HepG2 (cell line): ENCODE data around the gene TEAD1. TPM values are rescaled to one million over a fixed set of nuclear protein-coding genes. Genes with fewer than 3 reads are reported as not detected.

Source experiments
- ATAC-seq: fragments of 200-7000 bp; cut with Tn5 transposase; 3 replicates; pipeline ENCODE4 v1.9.1; 2020; ENCODE audit warnings: mild to moderate bottlenecking, moderate library complexity
- BruUV-seq: library from RNA; stranded (reverse); fragments of 400-500 nt; replicated peaks from 2 replicates; lab custom pipeline; 2021; lab: Mats Ljungman, UMichigan
- CTCF ChIA-PET: fragments of 300-600 bp; formaldehyde crosslinking; extraction: SDS; loops from one replicate; lab custom pipeline; 2021; ENCODE audit warnings: low total read pairs, inconsistent platforms, low intra/inter-chr PET ratio; lab: Yijun Ruan, JAX
- POLR2A ChIA-PET: fragments of 350-600 bp; sonication (Branson Sonifier 250); formaldehyde crosslinking; loops from one replicate; lab custom pipeline; 2020; ENCODE audit warnings: antibody characterized with exemption, inconsistent platforms; lab: Yijun Ruan, JAX
- DNase-seq: peaks from one replicate; pipeline ENCODE4 v3.0.0-alpha.2; 2015; ENCODE audit warnings: low spot score
- FAIRE-seq: peaks from 3 replicates; lab custom pipeline; 2011; peaks lifted over from hg19 to GRCh38; lab: Jason Lieb, UNC
- H2AFZ ChIP-seq: one replicate; pipeline ENCODE4 v1.6.1; 2011; ENCODE audit warnings: low read length, inconsistent platforms
- H3K27ac ChIP-seq: fragments of 300-600 bp; 3 replicates; pipeline ENCODE4 v1.8.0; 2011; ENCODE audit warnings: mixed run types, mild to moderate bottlenecking, mixed read lengths, low read length, inconsistent platforms; ENCODE audit not compliant: insufficient read depth; ENCODE audit errors: extremely low read length
- H3K27me3 ChIP-seq, 2 experiments: fragments of 200-600 bp in 1 of 2; 2 replicates in 1 of 2; 3 replicates in 1 of 2; pipeline versions ENCODE4 v1.6.0 to v1.8.0; 2011; ENCODE audit warnings: low read length in 2 of 2, mild to moderate bottlenecking in 2 of 2, moderate library complexity in 2 of 2, inconsistent platforms in 1 of 2; ENCODE audit not compliant: insufficient read depth in 2 of 2, control insufficient read depth in 1 of 2
- H3K36me3 ChIP-seq, 2 experiments: fragments of 200-600 bp in 1 of 2; replicated peaks in 1 of 2; 2 replicates in 1 of 2; 3 replicates in 1 of 2; pipeline versions ENCODE4 v1.5.1 to v1.8.0; 2011; ENCODE audit warnings: low read length in 2 of 2, inconsistent platforms in 1 of 2; ENCODE audit not compliant: insufficient read depth in 2 of 2, control insufficient read depth in 1 of 2
- H3K4me1 ChIP-seq: 2 replicates; pipeline ENCODE4 v1.5.1; 2012; ENCODE audit warnings: low read length, inconsistent platforms; ENCODE audit not compliant: insufficient read depth
- H3K4me2 ChIP-seq: 2 replicates; pipeline ENCODE4 v1.6.0; 2011; ENCODE audit warnings: low read depth, low read length, inconsistent platforms
- H3K4me3 ChIP-seq, 3 experiments: fragments of 200-600 bp in 1 of 3; sonication (generic), shearing (Covaris generic) in 1 of 3; replicated peaks in 1 of 3; 2 replicates each; pipeline ENCODE4 v1.5.1; 2011 to 2016; ENCODE audit warnings: low read length in 3 of 3, inconsistent platforms in 2 of 3, low read depth in 2 of 3, mild to moderate bottlenecking in 2 of 3, control low read depth in 1 of 3, mixed read lengths in 1 of 3; ENCODE audit not compliant: insufficient read depth in 1 of 3
- H3K79me2 ChIP-seq: one replicate; pipeline ENCODE4 v1.6.1; 2011; ENCODE audit warnings: low read length, inconsistent platforms; ENCODE audit not compliant: insufficient read depth
- H3K9ac ChIP-seq: 2 replicates; pipeline ENCODE4 v1.6.0; 2011; ENCODE audit warnings: mild to moderate bottlenecking, low read depth, low read length, inconsistent platforms; ENCODE audit not compliant: insufficient read depth
- H3K9me3 ChIP-seq: 2 replicates; pipeline ENCODE4 v1.5.1; 2012; ENCODE audit warnings: mild to moderate bottlenecking, low read length
- H4K20me1 ChIP-seq: 2 replicates; pipeline ENCODE4 v1.6.0; 2011; ENCODE audit warnings: inconsistent platforms, mild to moderate bottlenecking, low read length, moderate library complexity; ENCODE audit not compliant: insufficient read depth
- MAFF ChIP-seq: IDR thresholded peaks from 2 replicates; pipeline ENCODE4 v1.6.1; 2011; ENCODE audit warnings: low read depth, low read length, improper control_type of control experiment
- MEIS2 ChIP-seq: sonication (generic); formaldehyde crosslinking; IDR thresholded peaks from 2 replicates; pipeline ENCODE4 v1.9.0; 2021; ENCODE audit warnings: mild to moderate bottlenecking, missing genetic modification reagents
- POLR2AphosphoS5 ChIP-seq: IDR thresholded peaks from 2 replicates; pipeline ENCODE4 v1.6.1; 2012; ENCODE audit warnings: low read depth, low read length
- ZBTB20 ChIP-seq: sonication (generic); formaldehyde crosslinking; IDR thresholded peaks from 2 replicates; pipeline ENCODE4 v1.8.1; 2023; ENCODE audit warnings: missing genetic modification reagents, low read depth, mild to moderate bottlenecking, borderline replicate concordance
- ZBTB49 ChIP-seq: sonication (generic); formaldehyde crosslinking; IDR thresholded peaks from 2 replicates; pipeline ENCODE4 v1.4.0; 2020; ENCODE audit warnings: missing genetic modification reagents, borderline replicate concordance
- ZFYVE20 ChIP-seq: sonication (generic); formaldehyde crosslinking; IDR thresholded peaks from 2 replicates; pipeline ENCODE4 v1.8.0; 2023; ENCODE audit warnings: low read depth, mild to moderate bottlenecking, moderate library complexity, missing genetic modification reagents, borderline replicate concordance
- ZNF570 ChIP-seq: sonication (generic); formaldehyde crosslinking; IDR thresholded peaks from 2 replicates; pipeline ENCODE4 v1.4.0; 2020; ENCODE audit warnings: mild to moderate bottlenecking, missing genetic modification reagents, borderline replicate concordance
- WGBS: methylation state at CpG from one replicate; pipeline ENCODE4 v1.1.6; 2017; ENCODE audit warnings: low lambda C conversion rate; 5-methylcytosine and 5-hydroxymethylcytosine counted together
- in situ Hi-C: cut with HindIII; loops from 2 replicates; pipeline ENCODE4 v1.10.0; 2017; ENCODE audit warnings: low pct_unique_long_range_greater_than_20kb; ENCODE audit not compliant: extremely low pct_ligation_motif_present
- intact Hi-C: fragments of 100-400 bp; cut with micrococcal nuclease; formaldehyde crosslinking; loops from one replicate; pipeline ENCODE4 v1.10.0; 2022; ENCODE audit not compliant: unreplicated experiment
- polyA plus RNA-seq, 8 experiments: library from polyadenylated mRNA; depleted of rRNA in 3 of 8; stranded (reverse) in 7 of 8; unstranded in 1 of 8; fragments of >200 nt; fragmentation: Illumina TruSeq in 4 of 8; extraction: Trizol in 4 of 8; gene quantifications; 2 replicates each; pipeline versions ENCODE4 v1.2.1 to v1.2.3, GENCODE V29; 2011 to 2016; ENCODE audit warnings: low read depth in 4 of 8, missing spikeins in 1 of 8, mixed read lengths in 1 of 8; ENCODE audit not compliant: insufficient read depth in 1 of 8
- total RNA-seq, 5 experiments: library from RNA; depleted of rRNA; stranded (reverse); fragments of >200 nt; fragmentation: Illumina TruSeq; extraction: Trizol; gene quantifications; 2 replicates each; pipeline ENCODE4 v1.2.3, GENCODE V29; 2016; ENCODE audit warnings: low read depth in 1 of 5

TEAD1 gene
- total and polyA plus RNA-seq, 2 of the 13 experiments (the other 11 are each of a cell fraction or from before 2014, with no cell fraction given): 20.1 to 30.5 TPM

- Histone ChIP-seq H3K4me1 (peaks cover 93% of the 10 kb centered on the region), H3K79me2 (peaks cover 93% of the 10 kb centered on the region), H3K9ac (no peak overlapping the region), H3K4me3 (no peak overlapping the region), H3K27ac (no peak overlapping the region), H3K27me3 (no peaks in the 10 kb centered on the region), H2AFZ (no peak overlapping the region), H3K36me3 (no peaks in the 10 kb centered on the region), H3K4me2 (no peak overlapping the region)
- ChIA-PET POLR2A (no interaction called here), CTCF (no interaction called here)
- DNase-seq: no peak
- intact Hi-C loops: no loop called here
- 87% methylated on average over 3 of the region's 3 CpGs for WGBS
- TF ChIP-seq POLR2AphosphoS5: no peak
- TF ChIP-seq ZNF570 (CRISPR knock-in tag): no peak
- TF ChIP-seq ZBTB49 (CRISPR knock-in tag): no peak
- no peak for TF ChIP-seq ZBTB20 (CRISPR knock-in tag)
- TF ChIP-seq ZFYVE20 (CRISPR knock-in tag): no peak
- TF ChIP-seq MEIS2 (CRISPR knock-in tag): no peak
- no peak for TF ChIP-seq MAFF
- TF ChIP-seq, all 625 proteins: peak for 0
- no peaks in the 10 kb centered on the region; the same call in 1 of the 2 replicates for H4K20me1 ChIP-seq
- H3K9me3 ChIP-seq: no peaks in the 10 kb centered on the region
- in situ Hi-C loops: no loop called here
- BruUV-seq: no TSS peak
- FAIRE-seq: no peak
- no peak for ATAC-seq
Observed at GRCh38 chr11:12689029-12689755, 15.0 kb downstream of the TEAD1 start.
